ENCODE data around the gene TNS2.
"Not testable (repeated sequence)": the region's sequence is repeated elsewhere in the genome, so short reads cannot be mapped to it uniquely, and the experiment has no call there.

TNS2 gene

DNA sequence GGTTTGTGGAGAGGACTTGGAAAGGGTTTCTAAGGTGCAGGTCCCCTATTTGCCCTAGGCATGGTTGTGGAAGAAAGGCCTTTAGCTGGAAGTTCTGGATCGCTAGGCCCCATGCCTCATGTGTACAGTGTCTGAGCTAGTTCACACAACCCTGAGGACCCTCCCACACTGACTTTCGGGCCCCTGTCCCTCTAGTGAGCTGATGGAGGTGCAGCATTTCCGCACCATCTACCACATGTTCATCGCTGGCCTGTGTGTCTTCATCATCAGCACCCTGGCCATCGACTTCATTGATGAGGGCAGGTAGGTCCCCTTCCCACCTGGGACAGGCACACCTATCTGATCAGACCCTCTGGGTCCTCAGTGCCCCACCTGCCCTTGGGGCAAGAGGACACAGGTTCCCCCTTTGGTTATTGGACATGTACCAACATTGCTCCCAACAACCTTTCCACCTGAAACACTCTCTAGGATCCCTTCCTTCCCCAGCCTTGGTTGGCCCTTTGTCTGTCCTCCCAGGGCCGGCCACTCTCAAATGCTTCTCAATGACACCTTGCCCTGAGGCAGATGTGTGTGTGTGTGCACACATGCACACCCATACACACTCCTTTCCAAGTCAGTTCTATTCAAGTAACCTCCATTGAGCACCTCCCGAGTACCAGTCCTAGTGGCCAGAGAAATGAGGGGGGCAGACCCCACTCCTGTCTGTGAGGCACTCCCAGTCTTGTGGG is 56.0 kb downstream of the TNS2 start:
- no peak overlapping the region for H3K27ac ChIP-seq (ENCODE audit: low read depth, low read length, poor library complexity, severe bottlenecking)
- TF ChIP-seq EZH2 (IDR thresholded peaks at IDR 0.05; ENCODE audit: borderline replicate concordance, low read length), result no peak
- TF ChIP-seq, protein P1, sequence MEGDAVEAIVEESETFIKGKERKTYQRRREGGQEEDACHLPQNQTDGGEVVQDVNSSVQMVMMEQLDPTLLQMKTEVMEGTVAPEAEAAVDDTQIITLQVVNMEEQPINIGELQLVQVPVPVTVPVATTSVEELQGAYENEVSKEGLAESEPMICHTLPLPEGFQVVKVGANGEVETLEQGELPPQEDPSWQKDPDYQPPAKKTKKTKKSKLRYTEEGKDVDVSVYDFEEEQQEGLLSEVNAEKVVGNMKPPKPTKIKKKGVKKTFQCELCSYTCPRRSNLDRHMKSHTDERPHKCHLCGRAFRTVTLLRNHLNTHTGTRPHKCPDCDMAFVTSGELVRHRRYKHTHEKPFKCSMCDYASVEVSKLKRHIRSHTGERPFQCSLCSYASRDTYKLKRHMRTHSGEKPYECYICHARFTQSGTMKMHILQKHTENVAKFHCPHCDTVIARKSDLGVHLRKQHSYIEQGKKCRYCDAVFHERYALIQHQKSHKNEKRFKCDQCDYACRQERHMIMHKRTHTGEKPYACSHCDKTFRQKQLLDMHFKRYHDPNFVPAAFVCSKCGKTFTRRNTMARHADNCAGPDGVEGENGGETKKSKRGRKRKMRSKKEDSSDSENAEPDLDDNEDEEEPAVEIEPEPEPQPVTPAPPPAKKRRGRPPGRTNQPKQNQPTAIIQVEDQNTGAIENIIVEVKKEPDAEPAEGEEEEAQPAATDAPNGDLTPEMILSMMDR (IDR thresholded peaks at IDR 0.05; ENCODE audit: low read length), result no peak
- H3K9ac ChIP-seq (ENCODE audit: low read length), result no peak overlapping the region
- H3K27me3 ChIP-seq (ENCODE audit: insufficient read depth, low read length), result no peaks in the 10 kb centered on the region
- no peaks in the 10 kb centered on the region for H3K9me2 ChIP-seq (ENCODE audit: low read depth, low read length)
- H3K4me1 ChIP-seq (ENCODE audit: insufficient read depth, low read length, severe bottlenecking), result peaks cover 27% of the 10 kb centered on the region
- H3K79me2 ChIP-seq (ENCODE audit: insufficient read depth, low read length), result no peaks in the 10 kb centered on the region
- H4K20me1 ChIP-seq (ENCODE audit: insufficient read depth, low read length), result no peaks in the 10 kb centered on the region
- no peak overlapping the region for H3K4me2 ChIP-seq (ENCODE audit: low read length)
- no peak overlapping the region for H3K4me3 ChIP-seq (ENCODE audit: low read depth, low read length, poor library complexity, severe bottlenecking)
- peaks cover 9% of the 10 kb centered on the region; the same call in 1 of the 2 replicates for H3K36me3 ChIP-seq (ENCODE audit: insufficient read depth, low read length)
- H2AFZ ChIP-seq (ENCODE audit: low read length), result no peak overlapping the region
- H3K9me3 ChIP-seq (ENCODE audit: low read length), result no peaks in the 10 kb centered on the region
- H3F3A ChIP-seq (ENCODE audit: insufficient read depth, low read length), result no peaks in the 10 kb centered on the region

DNA sequence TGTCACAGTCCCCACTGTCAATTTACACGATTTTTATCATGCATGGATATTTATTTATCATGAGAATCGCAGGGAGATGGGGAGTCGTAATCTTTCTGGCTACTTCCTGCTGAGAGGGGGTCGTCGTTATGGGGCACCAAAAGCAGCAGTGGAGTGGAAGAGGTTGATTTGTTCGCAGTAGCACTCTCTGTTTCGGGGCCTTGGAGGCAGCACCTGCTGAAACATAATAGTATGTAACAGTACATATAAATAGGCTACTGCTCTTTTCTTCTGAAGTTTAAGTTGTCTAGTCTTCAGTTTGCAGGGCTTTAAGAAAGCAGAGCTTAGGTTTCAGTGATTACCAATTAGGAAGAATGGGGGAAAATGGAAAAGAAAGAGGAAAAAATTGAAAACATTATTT is 57.3 kb downstream of the TNS2 start:
- TF ChIP-seq, protein P1 (IDR thresholded peaks at IDR 0.05; ENCODE audit: low read length), result no peak
- TF ChIP-seq EZH2 (IDR thresholded peaks at IDR 0.05; ENCODE audit: borderline replicate concordance, low read length), result no peak

DNA sequence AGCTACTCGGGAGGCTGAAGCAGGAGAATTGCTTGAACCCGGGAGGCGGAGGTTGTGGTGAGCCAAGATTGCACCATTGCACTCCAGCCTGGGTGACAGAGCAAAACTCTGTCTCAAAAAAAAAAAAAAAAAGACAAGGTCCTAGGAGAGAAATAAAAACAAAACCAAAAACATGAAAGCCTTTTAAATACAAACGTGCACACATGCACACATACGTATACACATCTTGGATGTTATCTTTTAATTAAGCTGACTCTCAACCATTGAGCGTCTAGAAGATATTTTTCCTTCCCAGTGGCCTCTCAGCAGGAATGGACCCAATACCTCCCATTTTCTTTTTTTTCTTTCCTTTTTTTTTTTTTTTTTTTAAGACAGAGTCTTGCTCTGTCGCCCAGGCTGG is 62.6 kb downstream of the TNS2 start:
- not testable (repeated sequence) for H3K4me3 ChIP-seq (ENCODE audit: low read depth, low read length, poor library complexity, severe bottlenecking); H3K9me2 ChIP-seq (ENCODE audit: low read depth, low read length); H3K27ac ChIP-seq (ENCODE audit: low read depth, low read length, poor library complexity, severe bottlenecking); H2AFZ ChIP-seq (ENCODE audit: low read length); H3K79me2 ChIP-seq (ENCODE audit: insufficient read depth, low read length); H3K9ac ChIP-seq (ENCODE audit: low read length); H4K20me1 ChIP-seq (ENCODE audit: insufficient read depth, low read length); H3F3A ChIP-seq (ENCODE audit: insufficient read depth, low read length); H3K4me2 ChIP-seq (ENCODE audit: low read length); H3K27me3 ChIP-seq (ENCODE audit: insufficient read depth, low read length); H3K36me3 ChIP-seq (ENCODE audit: insufficient read depth, low read length); H3K9me3 ChIP-seq (ENCODE audit: low read length)
- peaks cover 22% of the 10 kb centered on the region for H3K4me1 ChIP-seq (ENCODE audit: insufficient read depth, low read length, severe bottlenecking)

More for the DNA sequence above, 57.3 kb downstream of the TNS2 start:
- Histone ChIP-seq H2AFZ (ENCODE audit: low read length) (no peak overlapping the region), H3K9ac (ENCODE audit: low read length) (no peak overlapping the region), H3K36me3 (ENCODE audit: insufficient read depth, low read length) (peaks cover 9% of the 10 kb centered on the region; the same call in 1 of the 2 replicates), H3K9me3 (ENCODE audit: low read length) (no peaks in the 10 kb centered on the region), H3K9me2 (ENCODE audit: low read depth, low read length) (no peaks in the 10 kb centered on the region), H3K27ac (ENCODE audit: low read depth, low read length, poor library complexity, severe bottlenecking) (no peak overlapping the region), H4K20me1 (ENCODE audit: insufficient read depth, low read length) (no peaks in the 10 kb centered on the region), H3K4me3 (ENCODE audit: low read depth, low read length, poor library complexity, severe bottlenecking) (no peak overlapping the region), H3K27me3 (ENCODE audit: insufficient read depth, low read length) (no peaks in the 10 kb centered on the region), H3K79me2 (ENCODE audit: insufficient read depth, low read length) (no peaks in the 10 kb centered on the region), H3K4me1 (ENCODE audit: insufficient read depth, low read length, severe bottlenecking) (peaks cover 27% of the 10 kb centered on the region), H3K4me2 (ENCODE audit: low read length) (no peak overlapping the region), H3F3A (ENCODE audit: insufficient read depth, low read length) (no peaks in the 10 kb centered on the region)
